AG09319 (cell line): ENCODE data around the gene ALG11.
"Not testable (repeated sequence)": the region's sequence is repeated elsewhere in the genome, so short reads cannot be mapped to it uniquely, and the experiment has no call there.

Source experiments
- DNase-seq: peaks from one replicate; pipeline ENCODE4 v3.0.0-alpha.2; 2010; ENCODE audit warnings: low read depth; ENCODE audit errors: extremely low read depth
- TF ChIP-seq, protein P1 (sequence below): IDR thresholded peaks from 2 replicates; pipeline ENCODE4 v1.5.1; 2011; ENCODE audit warnings: low read depth, mild to moderate bottlenecking, inconsistent platforms, low read length, moderate library complexity

Gene ALG11

GRCh38 chr13:52022356-52022755 lies 10.2 kb downstream of the ALG11 start:
- TF ChIP-seq, protein P1, sequence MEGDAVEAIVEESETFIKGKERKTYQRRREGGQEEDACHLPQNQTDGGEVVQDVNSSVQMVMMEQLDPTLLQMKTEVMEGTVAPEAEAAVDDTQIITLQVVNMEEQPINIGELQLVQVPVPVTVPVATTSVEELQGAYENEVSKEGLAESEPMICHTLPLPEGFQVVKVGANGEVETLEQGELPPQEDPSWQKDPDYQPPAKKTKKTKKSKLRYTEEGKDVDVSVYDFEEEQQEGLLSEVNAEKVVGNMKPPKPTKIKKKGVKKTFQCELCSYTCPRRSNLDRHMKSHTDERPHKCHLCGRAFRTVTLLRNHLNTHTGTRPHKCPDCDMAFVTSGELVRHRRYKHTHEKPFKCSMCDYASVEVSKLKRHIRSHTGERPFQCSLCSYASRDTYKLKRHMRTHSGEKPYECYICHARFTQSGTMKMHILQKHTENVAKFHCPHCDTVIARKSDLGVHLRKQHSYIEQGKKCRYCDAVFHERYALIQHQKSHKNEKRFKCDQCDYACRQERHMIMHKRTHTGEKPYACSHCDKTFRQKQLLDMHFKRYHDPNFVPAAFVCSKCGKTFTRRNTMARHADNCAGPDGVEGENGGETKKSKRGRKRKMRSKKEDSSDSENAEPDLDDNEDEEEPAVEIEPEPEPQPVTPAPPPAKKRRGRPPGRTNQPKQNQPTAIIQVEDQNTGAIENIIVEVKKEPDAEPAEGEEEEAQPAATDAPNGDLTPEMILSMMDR, result no peak
- no peak for DNase-seq

- DNase-seq, result no peak
These were observed 12.3 kb downstream of the ALG11 start, which contains the start of gene UTP14C for GRCh38 chr13:52024481-52024880. UTP14C (plus strand) TSS chr13:52024691; CDS start chr13:52028805, 4,114 bp downstream.

GRCh38 chr13:52025475-52026245 lies 13.5 kb downstream of the ALG11 start:
- TF ChIP-seq, protein P1, result no peak
- DNase-seq, result no peak

More at GRCh38 chr13:52024481-52024880, 12.3 kb downstream of the ALG11 start, which contains the start of gene UTP14C:
- TF ChIP-seq, protein P1, result no peak

DNA sequence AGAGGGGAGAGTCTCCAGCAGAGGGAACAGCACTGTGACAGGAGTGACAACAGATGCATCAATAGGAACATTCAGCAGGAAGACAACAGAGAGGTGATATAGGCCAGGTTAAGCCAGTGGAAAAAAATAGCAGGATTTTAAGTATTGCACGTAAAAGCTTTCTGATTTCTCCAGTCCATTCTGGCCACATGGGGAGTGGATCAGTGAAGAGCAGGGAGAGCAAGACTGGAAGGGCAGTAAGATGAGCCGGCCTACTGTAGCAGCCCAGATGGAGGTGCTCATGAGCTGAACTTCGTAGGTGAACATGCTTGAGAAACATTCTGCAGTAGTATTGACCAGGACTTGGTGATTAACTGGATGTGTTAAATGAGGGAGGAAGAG lies 14.0 kb downstream of the ALG11 start:
- DNase-seq, result no peak
- TF ChIP-seq, protein P1, result no peak

DNA sequence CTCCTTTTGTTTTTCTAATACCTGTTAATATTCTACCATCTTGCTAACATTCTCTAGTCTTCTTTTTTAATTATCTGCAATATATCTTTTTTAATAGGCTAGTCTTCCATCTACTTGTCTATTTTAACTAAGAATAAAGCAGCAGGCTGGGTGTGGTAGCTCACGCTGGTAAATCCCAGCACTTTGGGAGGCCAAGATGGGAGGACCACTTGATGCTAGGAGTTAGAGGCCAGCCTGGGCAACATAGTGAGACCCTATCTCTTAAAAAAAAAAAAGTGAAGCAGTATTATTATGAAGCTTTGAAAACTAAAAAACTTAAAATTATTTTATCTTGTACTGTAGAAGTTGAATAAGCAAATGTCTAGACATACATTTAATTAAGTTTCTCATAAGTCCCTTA lies 15.6 kb downstream of the ALG11 start:
- no peak for DNase-seq
- TF ChIP-seq, protein P1, result no peak

GRCh38 chr13:52029569-52029968 lies 17.4 kb downstream of the ALG11 start:
- no peak for DNase-seq
- TF ChIP-seq, protein P1, result no peak

DNA sequence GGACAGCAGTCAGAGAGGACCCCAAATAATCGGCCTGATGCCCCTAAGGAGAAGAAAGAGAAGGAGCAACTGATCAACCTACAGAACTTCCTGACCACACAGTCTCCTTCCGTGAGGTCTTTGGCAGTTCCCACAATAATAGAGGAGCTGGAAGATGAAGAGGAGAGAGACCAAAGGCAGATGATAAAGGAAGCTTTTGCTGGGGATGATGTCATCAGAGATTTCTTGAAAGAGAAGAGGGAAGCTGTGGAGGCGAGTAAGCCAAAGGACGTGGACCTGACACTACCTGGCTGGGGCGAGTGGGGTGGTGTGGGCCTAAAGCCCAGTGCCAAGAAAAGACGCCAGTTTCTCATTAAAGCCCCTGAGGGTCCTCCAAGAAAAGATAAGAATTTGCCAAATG lies 18.2 kb downstream of the ALG11 start:
- not testable (repeated sequence) for DNase-seq

- TF ChIP-seq, protein P1, result no peak
- DNase-seq, result no peak
These were observed 20.8 kb downstream of the ALG11 start for GRCh38 chr13:52033039-52033438.
